SK-N-SH treated with all-trans-retinoic acid at 6 μM for 48 hours (cell line): ENCODE measurements around the gene PIGU.

Experiments used
- ATAC-seq: fragments of 200-7000 bp; cut with Tn5 transposase; 3 replicates; pipeline ENCODE4 v1.9.1; 2020; ENCODE audit warnings: mild to moderate bottlenecking, moderate library complexity
- ARNTL ChIP-seq: fragments of 450-650 bp; formaldehyde crosslinking; IDR thresholded peaks from 2 replicates; pipeline ENCODE4 v1.5.0; 2020; ENCODE audit warnings: low read depth, mild to moderate bottlenecking, moderate library complexity, borderline replicate concordance
- CREB5 ChIP-seq: fragments of 250-450 bp; sonication (Bioruptor Pico); IDR thresholded peaks from 2 replicates; pipeline ENCODE4 v1.5.1; 2020; ENCODE audit warnings: low read depth, mild to moderate bottlenecking, moderate library complexity
- CSDC2 ChIP-seq: fragments of 250-450 bp; sonication (Bioruptor Pico); IDR thresholded peaks from 2 replicates; pipeline ENCODE4 v1.5.0; 2020; ENCODE audit warnings: mild to moderate bottlenecking, moderate library complexity
- CSRNP3 ChIP-seq: fragments of 250-450 bp; sonication (Bioruptor Pico); IDR thresholded peaks from 2 replicates; pipeline ENCODE4 v1.5.1; 2021; ENCODE audit warnings: mild to moderate bottlenecking, moderate library complexity
- ESRRG ChIP-seq: fragments of 250-450 bp; sonication (Bioruptor Pico); IDR thresholded peaks from 2 replicates; pipeline ENCODE4 v1.6.1; 2021; ENCODE audit warnings: mild to moderate bottlenecking
- GLIS3 ChIP-seq: fragments of 250-450 bp; sonication (Bioruptor Pico); IDR thresholded peaks from 2 replicates; pipeline ENCODE4 v1.5.0; 2020; ENCODE audit warnings: mild to moderate bottlenecking, moderate library complexity
- ISL1 ChIP-seq: fragments of 250-450 bp; sonication (Bioruptor Pico); IDR thresholded peaks from 2 replicates; pipeline ENCODE4 v2.1.2; 2022; ENCODE audit warnings: mild to moderate bottlenecking, moderate library complexity
- OSR1 ChIP-seq: fragments of 250-450 bp; sonication (Bioruptor Pico); IDR thresholded peaks from 2 replicates; pipeline ENCODE4 v1.8.0; 2022; ENCODE audit warnings: moderate library complexity, mild to moderate bottlenecking, inconsistent platforms
- PATZ1 ChIP-seq: fragments of 250-450 bp; sonication (Bioruptor Pico); IDR thresholded peaks from 2 replicates; pipeline ENCODE4 v1.8.0; 2020; ENCODE audit warnings: mild to moderate bottlenecking, moderate library complexity, borderline replicate concordance
- POU6F1 ChIP-seq: fragments of 250-450 bp; sonication (Bioruptor Pico); IDR thresholded peaks from 2 replicates; pipeline ENCODE4 v1.8.0; 2021; ENCODE audit warnings: low read depth, mild to moderate bottlenecking, moderate library complexity, borderline replicate concordance
- PPARA ChIP-seq: fragments of 250-450 bp; sonication (Bioruptor Pico); IDR thresholded peaks from 2 replicates; pipeline ENCODE4 v1.5.0; 2020; ENCODE audit warnings: mild to moderate bottlenecking, borderline replicate concordance
- RARB ChIP-seq: fragments of 250-450 bp; sonication (Bioruptor Pico); IDR thresholded peaks from 2 replicates; pipeline ENCODE4 v1.8.0; 2021; ENCODE audit warnings: mild to moderate bottlenecking, moderate library complexity
- SNAI2 ChIP-seq: fragments of 250-450 bp; sonication (Bioruptor Pico); IDR thresholded peaks from 2 replicates; pipeline ENCODE4 v1.5.0; 2020; ENCODE audit warnings: mild to moderate bottlenecking, moderate library complexity
- TCF4 ChIP-seq: fragments of 250-450 bp; sonication (Bioruptor Pico); IDR thresholded peaks from 2 replicates; pipeline ENCODE4 v1.8.0; 2021; ENCODE audit warnings: mild to moderate bottlenecking, moderate library complexity, borderline replicate concordance
- TOX ChIP-seq: fragments of 250-450 bp; sonication (Bioruptor Pico); IDR thresholded peaks from 2 replicates; pipeline ENCODE4 v1.8.0; 2021; ENCODE audit warnings: mild to moderate bottlenecking, moderate library complexity, borderline replicate concordance
- TSHZ2 ChIP-seq: fragments of 250-450 bp; sonication (Bioruptor Pico); IDR thresholded peaks from 2 replicates; pipeline ENCODE4 v1.5.0; 2020; ENCODE audit warnings: mild to moderate bottlenecking, moderate library complexity
- ZFP3 ChIP-seq: fragments of 250-450 bp; sonication (Bioruptor Pico); IDR thresholded peaks from 2 replicates; pipeline ENCODE4 v1.5.0; 2020; ENCODE audit warnings: mild to moderate bottlenecking, moderate library complexity
- ZFP30 ChIP-seq: fragments of 450-650 bp; formaldehyde crosslinking; IDR thresholded peaks from 2 replicates; pipeline ENCODE4 v1.5.0; 2022; ENCODE audit warnings: mild to moderate bottlenecking, moderate library complexity
- ZNF565 ChIP-seq: fragments of 450-650 bp; formaldehyde crosslinking; conservative IDR thresholded peaks from 2 replicates; pipeline ENCODE4 v1.5.0; 2020; ENCODE audit warnings: low read depth, mild to moderate bottlenecking, moderate library complexity
- ZNF70 ChIP-seq: fragments of 450-650 bp; formaldehyde crosslinking; IDR thresholded peaks from 2 replicates; pipeline ENCODE4 v1.5.0; 2020; ENCODE audit warnings: mild to moderate bottlenecking, moderate library complexity
- ZNF8 ChIP-seq: fragments of 450-650 bp; formaldehyde crosslinking; IDR thresholded peaks from 2 replicates; pipeline ENCODE4 v1.5.0; 2020; ENCODE audit warnings: mild to moderate bottlenecking, moderate library complexity

Gene PIGU

GRCh38 chr20:34582221-34582620, 94.7 kb downstream of the PIGU start (continued):
- TF ChIP-seq PATZ1 (CRISPR knock-in tag) (no peak), ZNF8 (CRISPR knock-in tag) (no peak), ZNF70 (CRISPR knock-in tag) (no peak), ZNF565 (CRISPR knock-in tag) (no peak), ESRRG (no peak), TCF4 (CRISPR knock-in tag) (no peak), TOX (CRISPR knock-in tag) (no peak), ARNTL (CRISPR knock-in tag) (no peak), GLIS3 (CRISPR knock-in tag) (no peak), PPARA (no peak), RARB (CRISPR knock-in tag) (no peak)

- no peak; the same call in 2 of the 3 replicates for ATAC-seq
- TF ChIP-seq OSR1 (CRISPR knock-in tag) = no peak
- TF ChIP-seq PATZ1 (CRISPR knock-in tag) = no peak
- TF ChIP-seq ESRRG = no peak
- no peak for TF ChIP-seq TSHZ2 (CRISPR knock-in tag)
- TF ChIP-seq RARB (CRISPR knock-in tag) = no peak
- no peak for TF ChIP-seq SNAI2 (CRISPR knock-in tag)
- TF ChIP-seq CSRNP3 (CRISPR knock-in tag) = no peak
- TF ChIP-seq ISL1 (CRISPR knock-in tag) = no peak
- TF ChIP-seq PPARA = no peak
- TF ChIP-seq CSDC2 = no peak
These were observed 95.3 kb downstream of the PIGU start for GRCh38 chr20:34581341-34582184.

- no peak; the same call in 2 of the 3 replicates for ATAC-seq
- TF ChIP-seq POU6F1 (CRISPR knock-in tag) (no peak), RARB (CRISPR knock-in tag) (no peak), ISL1 (CRISPR knock-in tag) (no peak), CSDC2 (no peak), CREB5 (CRISPR knock-in tag) (no peak), ZFP3 (CRISPR knock-in tag) (no peak), ZFP30 (no peak), TCF4 (CRISPR knock-in tag) (no peak), PATZ1 (CRISPR knock-in tag) (no peak), ARNTL (CRISPR knock-in tag) (no peak), ZNF565 (CRISPR knock-in tag) (no peak)
These were observed 96.6 kb downstream of the PIGU start for GRCh38 chr20:34579979-34580940.
